Memory B cell (primary cell): Measurements from ENCODE around the gene LIPF.
A peak's percentile ranks its signal among the peaks of the same experiment; 100 is the strongest.

ENCODE experiments used
- ATAC-seq: fragments of 150-1000 bp; cut with Tn5 transposase; 2 replicates; pipeline ENCODE4 v1.10.0; 2021; ENCODE audit warnings: low read depth, mild to moderate bottlenecking, moderate library complexity
- DNase-seq, 2 donors: peaks; one replicate each; pipeline ENCODE4 v3.0.0; 2022; ENCODE audit warnings: low spot score in 2 of 2
- H3K27ac Mint-ChIP-seq: one replicate; pipeline ENCODE4 v1.8.0; 2022; ENCODE audit warnings: mild to moderate bottlenecking, moderate library complexity, mixed read lengths
- H3K27me3 Mint-ChIP-seq: one replicate; pipeline ENCODE4 v1.8.0; 2022; ENCODE audit warnings: mixed read lengths
- H3K36me3 Mint-ChIP-seq: one replicate; pipeline ENCODE4 v1.8.0; 2022; ENCODE audit warnings: mild to moderate bottlenecking, mixed read lengths
- H3K4me1 Mint-ChIP-seq: one replicate; pipeline ENCODE4 v1.8.0; 2022; ENCODE audit warnings: mixed read lengths
- H3K4me3 Mint-ChIP-seq: one replicate; pipeline ENCODE4 v1.8.0; 2022; ENCODE audit warnings: mild to moderate bottlenecking, moderate library complexity, mixed read lengths
- H3K9me3 Mint-ChIP-seq: one replicate; pipeline ENCODE4 v1.8.0; 2022; ENCODE audit warnings: mixed read lengths

LIPF gene

GRCh38 chr10:88664142-88664541 lies at the start of gene LIPF:
LIPF (plus strand) TSS chr10:88664442; CDS start chr10:88667298, 2,856 bp downstream.
- no peak within 1 kb of the TSS for H3K4me3 Mint-ChIP-seq
- DNase-seq (no peak), ATAC-seq (no peak)
- H3K27me3 Mint-ChIP-seq, result peaks cover 10% of the 10 kb centered on the region
- no peaks in the 10 kb centered on the region for H3K36me3 Mint-ChIP-seq
- H3K9me3 Mint-ChIP-seq, result peaks cover 5% of the 10 kb centered on the region
- no peaks in the 10 kb centered on the region for H3K4me1 Mint-ChIP-seq
- H3K27ac Mint-ChIP-seq, result no peak within 1 kb of the TSS

- Mint-ChIP-seq H3K27ac (no peak overlapping the region), H3K27me3 (no peaks in the 10 kb centered on the region), H3K9me3 (no peaks in the 10 kb centered on the region), H3K36me3 (no peaks in the 10 kb centered on the region), H3K4me1 (no peaks in the 10 kb centered on the region), H3K4me3 (no peak overlapping the region)
- DNase-seq (no peak), ATAC-seq (no peak)
Measured at GRCh38 chr10:88616250-88616977, 47.8 kb upstream of the LIPF start.

GRCh38 chr10:88617772-88618300 lies 46.4 kb upstream of the LIPF start:
- Mint-ChIP-seq H3K27ac (no peak overlapping the region), H3K36me3 (no peaks in the 10 kb centered on the region), H3K9me3 (no peaks in the 10 kb centered on the region), H3K4me3 (no peak overlapping the region), H3K27me3 (peaks cover 2% of the 10 kb centered on the region), H3K4me1 (no peaks in the 10 kb centered on the region)
- no peak for DNase-seq
- ATAC-seq, result no peak

- H3K27me3 Mint-ChIP-seq, result peaks cover 2% of the 10 kb centered on the region
Measured at GRCh38 chr10:88618496-88618895, 45.7 kb upstream of the LIPF start.

GRCh38 chr10:88620441-88620840 lies 43.8 kb upstream of the LIPF start:
- H3K36me3 Mint-ChIP-seq, result no peaks in the 10 kb centered on the region
- H3K4me1 Mint-ChIP-seq, result no peaks in the 10 kb centered on the region
- ATAC-seq (no peak), DNase-seq (no peak)
- no peak overlapping the region for H3K27ac Mint-ChIP-seq
- H3K27me3 Mint-ChIP-seq, result peaks cover 2% of the 10 kb centered on the region
- no peak overlapping the region for H3K4me3 Mint-ChIP-seq
- H3K9me3 Mint-ChIP-seq, result no peaks in the 10 kb centered on the region

More at GRCh38 chr10:88618496-88618895, 45.7 kb upstream of the LIPF start:
- Mint-ChIP-seq H3K4me1 (no peaks in the 10 kb centered on the region), H3K27ac (no peak overlapping the region), H3K9me3 (no peaks in the 10 kb centered on the region), H3K36me3 (no peaks in the 10 kb centered on the region), H3K4me3 (no peak overlapping the region)
- DNase-seq, result no peak
- no peak for ATAC-seq

GRCh38 chr10:88623835-88624234 lies 40.4 kb upstream of the LIPF start:
- no peak for DNase-seq
- no peak for ATAC-seq
- H3K27ac Mint-ChIP-seq, result no peak overlapping the region
- no peaks in the 10 kb centered on the region for H3K4me1 Mint-ChIP-seq
- no peaks in the 10 kb centered on the region for H3K36me3 Mint-ChIP-seq
- H3K27me3 Mint-ChIP-seq, result peaks cover 2% of the 10 kb centered on the region
- peaks cover 2% of the 10 kb centered on the region for H3K9me3 Mint-ChIP-seq
- no peak overlapping the region for H3K4me3 Mint-ChIP-seq

GRCh38 chr10:88624840-88625239 lies 39.4 kb upstream of the LIPF start:
- DNase-seq (no peak), ATAC-seq (no peak)
- Mint-ChIP-seq H3K9me3 (peaks cover 2% of the 10 kb centered on the region), H3K27ac (no peak overlapping the region), H3K27me3 (peaks cover 2% of the 10 kb centered on the region), H3K4me1 (no peaks in the 10 kb centered on the region), H3K36me3 (no peaks in the 10 kb centered on the region), H3K4me3 (no peak overlapping the region)

GRCh38 chr10:88640186-88640585 lies 24.1 kb upstream of the LIPF start:
- peaks cover 17% of the 10 kb centered on the region for H3K27me3 Mint-ChIP-seq
- peaks cover 6% of the 10 kb centered on the region for H3K9me3 Mint-ChIP-seq
- no peaks in the 10 kb centered on the region for H3K4me1 Mint-ChIP-seq
- ATAC-seq (no peak), DNase-seq (no peak)
- H3K27ac Mint-ChIP-seq, result no peak overlapping the region
- H3K36me3 Mint-ChIP-seq, result peaks cover 2% of the 10 kb centered on the region
- H3K4me3 Mint-ChIP-seq, result no peak overlapping the region

- Mint-ChIP-seq H3K27ac (no peak overlapping the region), H3K4me3 (no peak overlapping the region), H3K27me3 (peaks cover 15% of the 10 kb centered on the region), H3K4me1 (peaks cover 2% of the 10 kb centered on the region), H3K9me3 (peaks cover 5% of the 10 kb centered on the region), H3K36me3 (peaks cover 2% of the 10 kb centered on the region)
- no peak for DNase-seq
- no peak for ATAC-seq
Measured at GRCh38 chr10:88642209-88642608, 22.0 kb upstream of the LIPF start.

- DNase-seq, result no peak
- ATAC-seq, result no peak
- peaks cover 5% of the 10 kb centered on the region for H3K9me3 Mint-ChIP-seq
- peaks cover 2% of the 10 kb centered on the region for H3K4me1 Mint-ChIP-seq
- H3K27me3 Mint-ChIP-seq, result peaks cover 11% of the 10 kb centered on the region
- no peak overlapping the region for H3K4me3 Mint-ChIP-seq
- no peak overlapping the region for H3K27ac Mint-ChIP-seq
- peaks cover 2% of the 10 kb centered on the region for H3K36me3 Mint-ChIP-seq
Measured at GRCh38 chr10:88642963-88643362, 21.3 kb upstream of the LIPF start.

GRCh38 chr10:88647061-88647615 lies 17.1 kb upstream of the LIPF start:
- no peak overlapping the region for H3K4me3 Mint-ChIP-seq
- DNase-seq (no peak), ATAC-seq (peak; percentile 32)
- H3K4me1 Mint-ChIP-seq, result peaks cover 2% of the 10 kb centered on the region
- no peak overlapping the region for H3K27ac Mint-ChIP-seq
- H3K27me3 Mint-ChIP-seq, result peaks cover 9% of the 10 kb centered on the region
- H3K36me3 Mint-ChIP-seq, result no peaks in the 10 kb centered on the region
- H3K9me3 Mint-ChIP-seq, result no peaks in the 10 kb centered on the region

- DNase-seq, result no peak
- no peak overlapping the region for H3K27ac Mint-ChIP-seq
- H3K36me3 Mint-ChIP-seq, result no peaks in the 10 kb centered on the region
- no peaks in the 10 kb centered on the region for H3K9me3 Mint-ChIP-seq
- no peak overlapping the region for H3K4me3 Mint-ChIP-seq
- H3K27me3 Mint-ChIP-seq, result peaks cover 7% of the 10 kb centered on the region
- H3K4me1 Mint-ChIP-seq, result peaks cover 2% of the 10 kb centered on the region
- ATAC-seq, result no peak
Measured at GRCh38 chr10:88651101-88651551, 13.1 kb upstream of the LIPF start.

- H3K9me3 Mint-ChIP-seq, result no peaks in the 10 kb centered on the region
- DNase-seq, result no peak
- H3K4me1 Mint-ChIP-seq, result no peaks in the 10 kb centered on the region
- H3K27ac Mint-ChIP-seq, result no peak overlapping the region
- peaks cover 3% of the 10 kb centered on the region for H3K27me3 Mint-ChIP-seq
- ATAC-seq, result no peak
- no peak overlapping the region for H3K4me3 Mint-ChIP-seq
- H3K36me3 Mint-ChIP-seq, result no peaks in the 10 kb centered on the region
Measured at GRCh38 chr10:88652616-88653015, 11.6 kb upstream of the LIPF start.

GRCh38 chr10:88657901-88658300 lies 6.3 kb upstream of the LIPF start:
- Mint-ChIP-seq H3K27me3 (peaks cover 4% of the 10 kb centered on the region), H3K4me1 (no peaks in the 10 kb centered on the region), H3K9me3 (peaks cover under 1% of the 10 kb centered on the region), H3K36me3 (no peaks in the 10 kb centered on the region), H3K4me3 (no peak overlapping the region), H3K27ac (no peak overlapping the region)
- no peak for DNase-seq
- no peak for ATAC-seq
